Immature natural killer cell (primary cell): Measurements from ENCODE around the gene LHFPL3. TPM values are rescaled to one million over a fixed set of nuclear protein-coding genes. Genes with fewer than 3 reads are reported as not detected.

Experiments
- DNase-seq, 3 donors: peaks; one replicate each; pipeline ENCODE4 v3.0.0; 2022; ENCODE audit warnings: mixed read lengths in 1 of 3
- H3K27ac Mint-ChIP-seq, 6 donors: one replicate each; pipeline ENCODE4 v1.8.0; 2020; ENCODE audit warnings: mixed read lengths in 6 of 6, mild to moderate bottlenecking in 5 of 6, inconsistent platforms in 4 of 6, moderate library complexity in 3 of 6
- H3K27me3 Mint-ChIP-seq, 3 donors: one replicate each; pipeline ENCODE4 v1.8.0; 2020 to 2021; ENCODE audit warnings: low read depth in 3 of 3, mild to moderate bottlenecking in 3 of 3, mixed read lengths in 3 of 3, moderate library complexity in 3 of 3, inconsistent platforms in 1 of 3
- H3K36me3 Mint-ChIP-seq, 3 donors: one replicate each; pipeline ENCODE4 v1.8.0; 2020; ENCODE audit warnings: mixed read lengths in 3 of 3, inconsistent platforms in 2 of 3, mild to moderate bottlenecking in 2 of 3
- H3K4me1 Mint-ChIP-seq, 2 donors: one replicate each; pipeline ENCODE4 v1.8.0; 2020; ENCODE audit warnings: inconsistent platforms in 2 of 2, mild to moderate bottlenecking in 2 of 2, mixed read lengths in 2 of 2, moderate library complexity in 1 of 2
- H3K4me3 Mint-ChIP-seq, 5 donors: one replicate each; pipeline ENCODE4 v1.8.0; 2020; ENCODE audit warnings: mild to moderate bottlenecking in 5 of 5, mixed read lengths in 5 of 5, inconsistent platforms in 3 of 5, moderate library complexity in 3 of 5
- H3K9me3 Mint-ChIP-seq, 6 donors: one replicate each; pipeline ENCODE4 v1.8.0; 2020; ENCODE audit warnings: mild to moderate bottlenecking in 6 of 6, mixed read lengths in 6 of 6, inconsistent platforms in 4 of 6, moderate library complexity in 3 of 6
- polyA plus RNA-seq, 3 donors: library from polyadenylated mRNA; unstranded; fragments of 300-500 nt; fragmentation: Illumina TruSeq; gene quantifications; one replicate each; pipeline ENCODE4 v1.2.3, GENCODE V29; 2021

LHFPL3 gene
- polyA plus RNA-seq, 3 donors from 2014 or later, result not detected

GRCh38 chr7:104795086-104795485 lies 466.7 kb downstream of the LHFPL3 start:
- no peaks in the 10 kb centered on the region for H3K4me1 Mint-ChIP-seq
- H3K27ac Mint-ChIP-seq, result no peak overlapping the region
- peaks cover 2 to 7% (median 6%) of the 10 kb centered on the region in 3 donors for H3K27me3 Mint-ChIP-seq
- no peaks in the 10 kb centered on the region for H3K9me3 Mint-ChIP-seq
- no peaks in the 10 kb centered on the region for H3K36me3 Mint-ChIP-seq
- H3K4me3 Mint-ChIP-seq, result no peak overlapping the region
- no peak for DNase-seq

- H3K36me3 Mint-ChIP-seq, result no peaks in the 10 kb centered on the region
- no peak overlapping the region for H3K27ac Mint-ChIP-seq
- no peak for DNase-seq
- no peak overlapping the region for H3K4me3 Mint-ChIP-seq
- no peaks in the 10 kb centered on the region for H3K4me1 Mint-ChIP-seq
- H3K27me3 Mint-ChIP-seq, result peaks cover 2 to 4% (median 4%) of the 10 kb centered on the region in 3 donors
- H3K9me3 Mint-ChIP-seq, result no peaks in the 10 kb centered on the region
These were observed 467.4 kb downstream of the LHFPL3 start for GRCh38 chr7:104795616-104796398.

- H3K4me3 Mint-ChIP-seq, result peak overlapping the region in 1 of 5 donors; percentile 3
- peaks cover 0 to 11% (median 0%) of the 10 kb centered on the region in 6 donors for H3K9me3 Mint-ChIP-seq
- peaks cover 1 to 9% (median 7%) of the 10 kb centered on the region in 3 donors for H3K27me3 Mint-ChIP-seq
- no peaks in the 10 kb centered on the region for H3K4me1 Mint-ChIP-seq
- no peak for DNase-seq
- H3K36me3 Mint-ChIP-seq, result no peaks in the 10 kb centered on the region
- no peak overlapping the region for H3K27ac Mint-ChIP-seq
These were observed 471.9 kb downstream of the LHFPL3 start for GRCh38 chr7:104800307-104800706.

GRCh38 chr7:104801022-104801421 lies 472.6 kb downstream of the LHFPL3 start:
- H3K4me1 Mint-ChIP-seq, result no peaks in the 10 kb centered on the region
- no peak overlapping the region for H3K27ac Mint-ChIP-seq
- H3K27me3 Mint-ChIP-seq, result peaks cover 1 to 13% (median 5%) of the 10 kb centered on the region in 3 donors
- DNase-seq, result no peak
- peaks cover 0 to 11% (median 0%) of the 10 kb centered on the region in 6 donors for H3K9me3 Mint-ChIP-seq
- no peak overlapping the region for H3K4me3 Mint-ChIP-seq
- no peaks in the 10 kb centered on the region for H3K36me3 Mint-ChIP-seq

- DNase-seq, result no peak
- Mint-ChIP-seq H3K36me3 (no peaks in the 10 kb centered on the region), H3K4me1 (no peaks in the 10 kb centered on the region), H3K27me3 (peaks cover 4 to 13% (median 4%) of the 10 kb centered on the region in 3 donors), H3K27ac (no peak overlapping the region), H3K9me3 (peaks cover 0 to 11% (median 0%) of the 10 kb centered on the region in 6 donors), H3K4me3 (no peak overlapping the region)
These were observed 475.5 kb downstream of the LHFPL3 start for GRCh38 chr7:104803931-104804330.

- Mint-ChIP-seq H3K9me3 (peaks cover 0 to 11% (median 0%) of the 10 kb centered on the region in 6 donors), H3K27me3 (peaks cover 4 to 12% (median 4%) of the 10 kb centered on the region in 3 donors), H3K4me1 (no peaks in the 10 kb centered on the region), H3K4me3 (no peak overlapping the region), H3K27ac (no peak overlapping the region), H3K36me3 (no peaks in the 10 kb centered on the region)
- DNase-seq, result no peak
These were observed 476.3 kb downstream of the LHFPL3 start for GRCh38 chr7:104804696-104805095.

- no peak for DNase-seq
- Mint-ChIP-seq H3K4me1 (no peaks in the 10 kb centered on the region), H3K27me3 (peaks cover 4 to 13% (median 4%) of the 10 kb centered on the region in 3 donors), H3K4me3 (no peak overlapping the region), H3K9me3 (peaks cover 0 to 11% (median 0%) of the 10 kb centered on the region in 6 donors), H3K27ac (no peak overlapping the region), H3K36me3 (no peaks in the 10 kb centered on the region)
These were observed 477.3 kb downstream of the LHFPL3 start for GRCh38 chr7:104805449-104806317.

GRCh38 chr7:104807671-104808070 lies 479.3 kb downstream of the LHFPL3 start:
- H3K4me3 Mint-ChIP-seq, result no peak overlapping the region

GRCh38 chr7:104809906-104810305 lies 481.5 kb downstream of the LHFPL3 start:
- Mint-ChIP-seq H3K27ac (no peak overlapping the region), H3K36me3 (no peaks in the 10 kb centered on the region), H3K27me3 (peaks cover 0 to 11% (median 2%) of the 10 kb centered on the region in 3 donors), H3K4me1 (no peaks in the 10 kb centered on the region), H3K9me3 (peaks cover 0 to 2% (median 0%) of the 10 kb centered on the region in 6 donors), H3K4me3 (no peak overlapping the region)
- DNase-seq, result no peak

More at GRCh38 chr7:104807671-104808070, 479.3 kb downstream of the LHFPL3 start:
- Mint-ChIP-seq H3K9me3 (peaks cover 0 to 8% (median 0%) of the 10 kb centered on the region in 6 donors), H3K27me3 (peaks cover 3 to 16% (median 4%) of the 10 kb centered on the region in 3 donors), H3K27ac (no peak overlapping the region), H3K4me1 (no peaks in the 10 kb centered on the region), H3K36me3 (no peaks in the 10 kb centered on the region)
- DNase-seq, result no peak

GRCh38 chr7:104814126-104814525 lies 485.7 kb downstream of the LHFPL3 start:
- Mint-ChIP-seq H3K36me3 (no peaks in the 10 kb centered on the region), H3K9me3 (no peaks in the 10 kb centered on the region), H3K27me3 (peaks cover 0 to 7% (median 2%) of the 10 kb centered on the region in 3 donors), H3K27ac (no peak overlapping the region), H3K4me1 (no peaks in the 10 kb centered on the region), H3K4me3 (peak overlapping the region in 1 of 5 donors; percentile 14)
- DNase-seq, result no peak

GRCh38 chr7:104814671-104815400 lies 486.4 kb downstream of the LHFPL3 start:
- Mint-ChIP-seq H3K27me3 (peaks cover 0 to 7% (median 2%) of the 10 kb centered on the region in 3 donors), H3K9me3 (no peaks in the 10 kb centered on the region), H3K27ac (no peak overlapping the region), H3K4me3 (no peak overlapping the region), H3K4me1 (no peaks in the 10 kb centered on the region), H3K36me3 (no peaks in the 10 kb centered on the region)
- DNase-seq, result no peak

- H3K4me1 Mint-ChIP-seq, result no peaks in the 10 kb centered on the region
- no peaks in the 10 kb centered on the region for H3K36me3 Mint-ChIP-seq
- no peak for DNase-seq
- no peak overlapping the region for H3K4me3 Mint-ChIP-seq
- no peaks in the 10 kb centered on the region for H3K9me3 Mint-ChIP-seq
- no peak overlapping the region for H3K27ac Mint-ChIP-seq
- peaks cover 0 to 5% (median 2%) of the 10 kb centered on the region in 3 donors for H3K27me3 Mint-ChIP-seq
These were observed 488.1 kb downstream of the LHFPL3 start for GRCh38 chr7:104816537-104816936.
